Activated naive CD4-positive, alpha-beta T cell treated with anti-CD3 and anti-CD28 coated beads, Interleukin-2, amount 10 ng/mL, durations not matched to agents 7 days and 5 days (primary cell): ENCODE results near the gene PRKAB2.
A peak's percentile ranks its signal among the peaks of the same experiment; 100 is the strongest.

Source experiments
- CTCF ChIA-PET: fragments of 350-600 bp; sonication (Branson Sonifier 250); formaldehyde crosslinking; loops from one replicate; lab custom pipeline; 2021; ENCODE audit warnings: antibody characterized with exemption; lab: Charles Lee
- DNase-seq: peaks from one replicate; pipeline ENCODE4 v3.0.0-alpha.2; 2020
- H3K27ac Mint-ChIP-seq: one replicate; pipeline ENCODE4 v1.8.0; 2021; ENCODE audit warnings: mild to moderate bottlenecking, moderate library complexity, mixed read lengths
- H3K27me3 Mint-ChIP-seq: one replicate; pipeline ENCODE4 v1.8.0; 2021; ENCODE audit warnings: mild to moderate bottlenecking, mixed read lengths
- H3K36me3 Mint-ChIP-seq: one replicate; pipeline ENCODE4 v1.8.0; 2021; ENCODE audit warnings: mixed read lengths
- H3K4me1 Mint-ChIP-seq: one replicate; pipeline ENCODE4 v1.8.0; 2021; ENCODE audit warnings: mixed read lengths
- H3K4me3 Mint-ChIP-seq: one replicate; pipeline ENCODE4 v1.8.0; 2021; ENCODE audit warnings: mild to moderate bottlenecking, moderate library complexity, mixed read lengths
- H3K9me3 Mint-ChIP-seq: one replicate; pipeline ENCODE4 v1.8.0; 2021; ENCODE audit warnings: mixed read lengths

Gene PRKAB2, protein sequence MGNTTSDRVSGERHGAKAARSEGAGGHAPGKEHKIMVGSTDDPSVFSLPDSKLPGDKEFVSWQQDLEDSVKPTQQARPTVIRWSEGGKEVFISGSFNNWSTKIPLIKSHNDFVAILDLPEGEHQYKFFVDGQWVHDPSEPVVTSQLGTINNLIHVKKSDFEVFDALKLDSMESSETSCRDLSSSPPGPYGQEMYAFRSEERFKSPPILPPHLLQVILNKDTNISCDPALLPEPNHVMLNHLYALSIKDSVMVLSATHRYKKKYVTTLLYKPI

DNA sequence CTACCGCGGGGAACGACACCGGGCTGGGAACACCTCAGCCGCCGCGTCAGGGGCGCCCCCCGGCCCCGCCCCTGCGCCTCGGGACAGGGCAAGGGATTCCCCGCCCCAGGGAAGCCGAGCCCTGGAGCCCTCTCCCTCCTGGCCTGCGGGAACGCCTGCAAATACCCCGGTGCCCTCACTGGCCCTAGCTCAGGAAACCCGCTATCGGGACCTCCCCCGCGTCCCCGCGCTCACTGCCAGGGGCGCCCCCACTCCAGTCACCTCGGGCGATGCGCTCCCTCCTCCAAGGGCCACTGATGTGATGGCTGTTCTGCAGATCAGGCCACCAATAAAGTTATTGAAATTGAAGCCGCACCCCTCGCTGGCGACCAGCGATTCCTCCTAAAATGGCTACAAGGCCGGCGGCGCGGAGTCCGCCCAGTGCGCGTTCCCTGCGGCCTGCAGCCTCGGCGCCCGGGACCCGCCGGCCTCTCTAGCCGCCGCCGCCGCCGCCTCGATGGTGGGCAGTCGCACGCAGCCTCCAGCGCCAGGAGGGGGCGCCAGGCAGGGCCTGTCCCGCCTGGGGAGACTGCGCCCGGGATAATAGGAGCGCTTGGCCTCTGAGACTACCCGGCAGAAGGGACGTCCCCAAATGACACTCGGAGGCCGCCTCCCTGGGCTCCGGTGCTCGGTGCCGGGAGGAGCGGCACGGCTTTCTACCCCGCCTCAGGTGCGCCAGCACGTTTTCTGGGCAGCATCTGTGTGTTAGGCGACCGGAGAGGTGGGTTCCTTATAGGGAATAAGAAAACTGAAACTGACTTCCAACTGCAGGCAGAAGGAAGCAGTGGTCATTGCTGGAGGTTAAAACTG lies at the start of gene PRKAB2:
Gene PRKAB2, minus strand, starts transcription at position 303 of the 849 bp plus-strand sequence. CDS start 326 bp downstream, outside the sequence.
- H3K9me3 Mint-ChIP-seq, result peaks cover 3% of the 10 kb centered on the region
- H3K27me3 Mint-ChIP-seq, result peaks cover 4% of the 10 kb centered on the region
- CTCF ChIA-PET, result interaction anchor here (0.7 to 1.7 kb wide), 7 partner anchors 9 to 73 kb away, joined by 3 to 16 read pairs (median 5); partner anchors contain the start of gene CHD1L
- H3K27ac Mint-ChIP-seq, result peak within 1 kb of the TSS; percentile 97
- H3K4me1 Mint-ChIP-seq, result peaks cover 42% of the 10 kb centered on the region
- H3K36me3 Mint-ChIP-seq, result peaks cover 35% of the 10 kb centered on the region
- peak within 1 kb of the TSS; percentile 93 for H3K4me3 Mint-ChIP-seq
- DNase-seq, result peak; percentile 93

DNA sequence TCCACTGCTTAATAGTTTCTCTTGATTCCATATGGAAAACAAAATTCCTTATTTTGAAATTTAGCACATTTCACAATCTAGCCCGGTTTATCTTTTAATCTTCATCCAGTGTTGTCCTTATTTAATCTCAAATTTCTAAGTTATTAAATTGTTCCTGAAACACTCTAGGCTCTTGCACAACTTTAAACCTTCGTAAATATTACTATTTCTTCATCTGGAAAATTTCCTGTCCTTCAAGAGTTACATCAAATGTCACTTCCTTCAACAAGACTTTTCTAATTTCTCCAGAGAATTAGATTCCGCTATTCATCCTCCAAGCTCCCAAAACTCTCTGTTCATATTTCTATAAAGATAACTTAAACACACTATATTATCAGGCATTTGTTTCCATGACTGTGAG lies 46.3 kb upstream of the PRKAB2 start:
- Mint-ChIP-seq H3K4me1 (no peaks in the 10 kb centered on the region), H3K27me3 (peaks cover 9% of the 10 kb centered on the region), H3K36me3 (no peaks in the 10 kb centered on the region), H3K9me3 (no peaks in the 10 kb centered on the region), H3K27ac (no peak overlapping the region), H3K4me3 (no peak overlapping the region)
- CTCF ChIA-PET, result no interaction called here
- no peak for DNase-seq

DNA sequence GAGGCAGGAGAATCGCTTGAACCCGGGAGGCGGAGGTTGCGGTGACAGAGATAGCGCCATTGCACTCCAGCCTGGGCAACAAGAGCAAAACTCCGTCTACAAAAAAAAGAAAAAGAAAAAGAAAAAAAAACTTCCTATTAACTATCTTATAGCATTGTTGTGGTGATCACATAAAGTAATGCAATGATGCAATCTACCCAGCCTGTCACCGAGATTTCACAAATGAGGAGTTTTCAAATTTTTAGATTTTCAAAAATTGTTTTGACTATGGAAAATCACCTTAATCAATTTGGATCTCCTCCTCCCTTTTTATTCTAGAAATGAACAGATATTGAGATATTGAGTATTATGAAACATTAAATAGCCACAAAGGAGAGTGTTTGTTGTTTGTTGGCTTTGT lies 44.9 kb upstream of the PRKAB2 start:
- CTCF ChIA-PET, result no interaction called here
- Mint-ChIP-seq H3K9me3 (no peaks in the 10 kb centered on the region), H3K4me3 (no peak overlapping the region)

DNA sequence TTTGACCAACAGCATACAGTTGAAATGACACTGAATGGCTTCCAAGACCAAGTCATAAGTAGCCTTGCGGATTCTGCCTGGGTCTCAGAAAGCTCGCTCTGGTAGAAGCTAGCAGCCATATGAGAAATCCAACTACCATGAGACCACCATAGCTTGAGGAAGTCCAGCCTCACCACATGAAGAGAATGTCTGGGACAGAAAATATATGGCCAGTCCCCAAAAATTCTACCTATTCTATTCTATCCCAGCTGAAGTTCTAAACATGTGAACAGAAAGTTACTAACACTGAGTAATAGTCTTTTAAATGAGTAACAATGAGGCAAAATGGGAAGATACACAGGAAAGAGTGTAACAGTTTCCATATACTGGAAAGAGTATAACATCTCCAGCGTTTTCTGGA lies 43.9 kb upstream of the PRKAB2 start:
- H3K27ac Mint-ChIP-seq, result peak overlapping the region; percentile 39
- no peaks in the 10 kb centered on the region for H3K36me3 Mint-ChIP-seq
- DNase-seq, result no peak
- H3K9me3 Mint-ChIP-seq, result no peaks in the 10 kb centered on the region
- peaks cover 4% of the 10 kb centered on the region for H3K27me3 Mint-ChIP-seq
- CTCF ChIA-PET, result no interaction called here
- H3K4me3 Mint-ChIP-seq, result no peak overlapping the region
- no peaks in the 10 kb centered on the region for H3K4me1 Mint-ChIP-seq

More for the DNA sequence above, 44.9 kb upstream of the PRKAB2 start:
- Mint-ChIP-seq H3K27ac (no peak overlapping the region), H3K36me3 (no peaks in the 10 kb centered on the region), H3K4me1 (no peaks in the 10 kb centered on the region), H3K27me3 (peaks cover 7% of the 10 kb centered on the region)
- no peak for DNase-seq

DNA sequence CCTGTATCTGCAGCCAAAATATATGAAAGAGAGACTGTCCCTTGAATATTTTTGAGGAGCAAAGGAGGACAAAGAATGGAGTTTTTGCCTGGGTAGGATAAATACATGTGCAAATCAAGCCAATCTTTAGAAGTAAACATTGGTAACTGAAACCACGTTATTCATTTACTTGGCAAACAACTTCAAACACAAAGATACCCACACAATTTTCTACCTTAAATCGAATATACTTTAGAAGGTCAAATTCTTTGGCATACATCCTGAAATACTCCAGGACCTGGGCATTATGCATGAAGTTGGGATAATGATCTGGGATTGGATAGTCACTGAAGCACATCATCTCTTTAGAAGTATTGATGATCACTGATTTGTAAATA lies 43.3 kb upstream of the PRKAB2 start:
- no peak for DNase-seq
- Mint-ChIP-seq H3K4me1 (no peaks in the 10 kb centered on the region), H3K36me3 (no peaks in the 10 kb centered on the region), H3K4me3 (no peak overlapping the region), H3K27ac (no peak overlapping the region), H3K27me3 (peaks cover 4% of the 10 kb centered on the region), H3K9me3 (no peaks in the 10 kb centered on the region)
- CTCF ChIA-PET, result no interaction called here

DNA sequence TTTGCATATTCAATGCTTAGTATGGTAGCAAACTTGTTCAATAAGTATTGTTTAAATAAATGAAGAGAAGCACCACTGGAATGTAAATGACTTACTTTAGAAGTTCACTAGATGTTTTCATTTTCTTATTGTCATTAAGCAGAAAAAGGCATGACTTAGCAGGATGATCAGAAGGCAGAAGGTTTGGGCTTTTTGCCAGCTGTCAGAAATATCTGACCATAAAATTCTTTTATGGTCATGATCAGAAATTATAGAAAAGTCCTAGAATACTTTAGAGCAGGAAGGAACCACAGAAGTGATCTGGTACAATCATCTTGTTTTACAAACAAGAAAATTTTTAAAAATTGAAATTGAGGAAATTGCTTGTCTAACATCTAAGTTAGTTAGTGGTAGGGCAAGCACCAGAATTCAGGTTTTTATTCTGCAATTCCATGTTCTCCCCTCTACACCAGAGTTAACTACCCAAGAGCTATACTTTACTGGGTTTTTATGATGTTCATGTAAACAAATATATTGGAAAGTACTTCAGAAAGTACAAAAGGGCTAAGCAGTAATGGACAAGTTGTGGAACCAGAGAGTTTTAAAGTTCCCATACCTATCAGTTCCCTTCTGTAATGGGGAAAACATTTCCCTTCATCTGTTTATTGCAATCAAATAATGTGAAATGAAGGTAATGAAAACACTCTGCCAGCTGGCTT lies 42.7 kb upstream of the PRKAB2 start:
- H3K27me3 Mint-ChIP-seq, result peaks cover 4% of the 10 kb centered on the region
- no peak overlapping the region for H3K27ac Mint-ChIP-seq
- CTCF ChIA-PET, result no interaction called here
- no peak overlapping the region for H3K4me3 Mint-ChIP-seq
- H3K36me3 Mint-ChIP-seq, result no peaks in the 10 kb centered on the region
- no peak for DNase-seq
- no peaks in the 10 kb centered on the region for H3K4me1 Mint-ChIP-seq
- no peaks in the 10 kb centered on the region for H3K9me3 Mint-ChIP-seq

- H3K4me1 Mint-ChIP-seq, result no peaks in the 10 kb centered on the region
- H3K4me3 Mint-ChIP-seq, result no peak overlapping the region
- H3K27me3 Mint-ChIP-seq, result peaks cover 4% of the 10 kb centered on the region
- no peak overlapping the region for H3K27ac Mint-ChIP-seq
- no peak for DNase-seq
- CTCF ChIA-PET, result no interaction called here
- no peaks in the 10 kb centered on the region for H3K9me3 Mint-ChIP-seq
- no peaks in the 10 kb centered on the region for H3K36me3 Mint-ChIP-seq
These were observed 42.1 kb upstream of the PRKAB2 start for GRCh38 chr1:147214325-147214724.

DNA sequence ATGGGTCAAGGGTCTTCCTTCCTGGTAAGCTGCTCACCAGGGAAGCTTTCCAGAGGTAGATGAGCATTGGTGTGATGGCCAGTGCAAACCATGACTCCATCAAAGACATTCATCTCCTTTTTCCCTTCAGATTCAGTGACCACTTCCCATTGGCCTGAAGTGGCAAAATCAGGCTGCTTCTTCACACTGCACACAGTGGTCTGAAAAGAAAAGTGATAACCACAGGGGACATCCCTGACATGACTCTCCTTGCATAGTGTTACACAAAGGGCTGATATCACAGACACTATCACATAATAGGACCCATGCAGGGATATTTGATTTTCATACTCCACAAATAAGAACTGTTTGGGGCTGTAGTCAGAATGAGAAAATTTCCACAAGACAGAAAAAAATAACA lies 41.0 kb upstream of the PRKAB2 start:
- H3K36me3 Mint-ChIP-seq, result no peaks in the 10 kb centered on the region
- H3K27me3 Mint-ChIP-seq, result peaks cover 4% of the 10 kb centered on the region
- H3K27ac Mint-ChIP-seq, result no peak overlapping the region
- H3K9me3 Mint-ChIP-seq, result no peaks in the 10 kb centered on the region
- no peaks in the 10 kb centered on the region for H3K4me1 Mint-ChIP-seq
- CTCF ChIA-PET, result no interaction called here
- no peak overlapping the region for H3K4me3 Mint-ChIP-seq
- no peak for DNase-seq

- Mint-ChIP-seq H3K9me3 (no peaks in the 10 kb centered on the region), H3K27ac (no peak overlapping the region), H3K4me1 (no peaks in the 10 kb centered on the region), H3K36me3 (no peaks in the 10 kb centered on the region), H3K27me3 (peaks cover 4% of the 10 kb centered on the region), H3K4me3 (no peak overlapping the region)
- CTCF ChIA-PET, result no interaction called here
- no peak for DNase-seq
These were observed 39.3 kb upstream of the PRKAB2 start for GRCh38 chr1:147211577-147211976.

GRCh38 chr1:147210987-147211386 lies 38.7 kb upstream of the PRKAB2 start:
- Mint-ChIP-seq H3K36me3 (no peaks in the 10 kb centered on the region), H3K4me1 (no peaks in the 10 kb centered on the region), H3K27ac (no peak overlapping the region), H3K4me3 (no peak overlapping the region), H3K27me3 (peaks cover 1% of the 10 kb centered on the region), H3K9me3 (no peaks in the 10 kb centered on the region)
- CTCF ChIA-PET, result no interaction called here
- no peak for DNase-seq

- no peaks in the 10 kb centered on the region for H3K9me3 Mint-ChIP-seq
- H3K27ac Mint-ChIP-seq, result no peak overlapping the region
- CTCF ChIA-PET, result no interaction called here
- H3K36me3 Mint-ChIP-seq, result no peaks in the 10 kb centered on the region
- no peak overlapping the region for H3K4me3 Mint-ChIP-seq
- no peaks in the 10 kb centered on the region for H3K4me1 Mint-ChIP-seq
- DNase-seq, result no peak
- H3K27me3 Mint-ChIP-seq, result no peaks in the 10 kb centered on the region
These were observed 37.9 kb upstream of the PRKAB2 start for GRCh38 chr1:147209825-147210821.

- no peaks in the 10 kb centered on the region for H3K9me3 Mint-ChIP-seq
- no peaks in the 10 kb centered on the region for H3K4me1 Mint-ChIP-seq
- H3K27ac Mint-ChIP-seq, result no peak overlapping the region
- CTCF ChIA-PET, result no interaction called here
- no peaks in the 10 kb centered on the region for H3K36me3 Mint-ChIP-seq
- no peaks in the 10 kb centered on the region for H3K27me3 Mint-ChIP-seq
- H3K4me3 Mint-ChIP-seq, result no peak overlapping the region
- DNase-seq, result no peak
These were observed 36.3 kb upstream of the PRKAB2 start for GRCh38 chr1:147208619-147209018.

DNA sequence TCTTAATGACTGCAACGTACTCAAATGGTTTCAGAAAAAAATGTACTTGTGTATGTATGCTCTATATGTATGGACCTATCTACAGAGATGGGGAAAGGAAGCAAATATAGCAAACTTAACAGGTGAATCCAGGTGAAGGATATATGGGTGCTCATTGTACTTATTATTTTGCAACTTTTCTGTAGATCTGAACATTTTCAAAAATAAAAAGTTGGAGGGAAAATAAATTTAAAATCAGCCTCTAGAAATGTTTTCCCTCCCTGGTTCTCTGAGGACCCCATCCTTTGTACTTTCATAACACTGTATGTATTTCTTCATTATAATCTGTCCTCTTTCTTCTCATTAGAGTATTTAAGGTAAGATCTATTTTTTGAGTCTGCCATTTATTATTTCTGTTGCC lies 34.9 kb upstream of the PRKAB2 start:
- no peak for DNase-seq
- Mint-ChIP-seq H3K4me3 (no peak overlapping the region), H3K36me3 (no peaks in the 10 kb centered on the region), H3K9me3 (no peaks in the 10 kb centered on the region), H3K27me3 (no peaks in the 10 kb centered on the region), H3K4me1 (no peaks in the 10 kb centered on the region), H3K27ac (no peak overlapping the region)
- CTCF ChIA-PET, result no interaction called here
